Mucosa of descending colon (tissue), 3 donors: ENCODE measurements around the gene NELFA. TPM values are rescaled to one million over a fixed set of nuclear protein-coding genes. Genes with fewer than 3 reads are reported as not detected.

ENCODE experiments used
- ATAC-seq: fragments of 200-7000 bp; cut with Tn5 transposase; one replicate; pipeline ENCODE4 v1.9.1; 2020; ENCODE audit warnings: mild to moderate bottlenecking, moderate library complexity
- DNase-seq, 3 donors: peaks; one replicate each; pipeline ENCODE4 v3.0.0-alpha.2; 2020
- H3K36me3 ChIP-seq: fragments of 200-600 bp; one replicate; pipeline ENCODE4 v1.8.0; 2021; ENCODE audit warnings: low read depth, mild to moderate bottlenecking
- H3K4me1 ChIP-seq: fragments of 200-600 bp; one replicate; pipeline ENCODE4 v1.8.0; 2021; ENCODE audit warnings: low read depth, mild to moderate bottlenecking
- H3K4me3 ChIP-seq: fragments of 200-600 bp; one replicate; pipeline ENCODE4 v1.8.0; 2021; ENCODE audit warnings: mild to moderate bottlenecking
- H3K9me3 ChIP-seq: fragments of 200-600 bp; one replicate; pipeline ENCODE4 v1.8.0; 2021; ENCODE audit warnings: mild to moderate bottlenecking
- intact Hi-C, 2 donors: fragments of 100-400 bp; cut with DNase I in 1 of 2; cut with micrococcal nuclease in 1 of 2; formaldehyde crosslinking; loops; one replicate each; pipeline versions ENCODE4 v1.11.0 to v1.11.1; 2022; cut with DNase I, micrococcal nuclease
- total RNA-seq, 3 donors: library from RNA; stranded (reverse); fragmentation: NEBNext Ultra II Directional in 2 of 3; extraction: Animal tissue kit (Norgen Biotek cat#: 25700) in 2 of 3; gene quantifications; one replicate each; pipeline versions ENCODE4 v1.2.1 to v1.2.4, GENCODE V29; 2021 to 2023
- TF ChIP-seq, protein P1 (sequence below): fragments of 200-600 bp; IDR thresholded peaks from one replicate; pipeline ENCODE4 v1.8.0; 2022; ENCODE audit warnings: antibody characterized with exemption, mild to moderate bottlenecking
- donor health status: DM: no; HTN: no; CAD: no; lungs with moderate emphysema.
- donor health status: DM: no; HTN: no; CAD: no.
- donor health status: DM: no; HTN: yes; CAD: no.

NELFA gene
- total RNA-seq, 3 donors from 2014 or later, result 31.1 to 34.2 (median 31.5) TPM

DNA sequence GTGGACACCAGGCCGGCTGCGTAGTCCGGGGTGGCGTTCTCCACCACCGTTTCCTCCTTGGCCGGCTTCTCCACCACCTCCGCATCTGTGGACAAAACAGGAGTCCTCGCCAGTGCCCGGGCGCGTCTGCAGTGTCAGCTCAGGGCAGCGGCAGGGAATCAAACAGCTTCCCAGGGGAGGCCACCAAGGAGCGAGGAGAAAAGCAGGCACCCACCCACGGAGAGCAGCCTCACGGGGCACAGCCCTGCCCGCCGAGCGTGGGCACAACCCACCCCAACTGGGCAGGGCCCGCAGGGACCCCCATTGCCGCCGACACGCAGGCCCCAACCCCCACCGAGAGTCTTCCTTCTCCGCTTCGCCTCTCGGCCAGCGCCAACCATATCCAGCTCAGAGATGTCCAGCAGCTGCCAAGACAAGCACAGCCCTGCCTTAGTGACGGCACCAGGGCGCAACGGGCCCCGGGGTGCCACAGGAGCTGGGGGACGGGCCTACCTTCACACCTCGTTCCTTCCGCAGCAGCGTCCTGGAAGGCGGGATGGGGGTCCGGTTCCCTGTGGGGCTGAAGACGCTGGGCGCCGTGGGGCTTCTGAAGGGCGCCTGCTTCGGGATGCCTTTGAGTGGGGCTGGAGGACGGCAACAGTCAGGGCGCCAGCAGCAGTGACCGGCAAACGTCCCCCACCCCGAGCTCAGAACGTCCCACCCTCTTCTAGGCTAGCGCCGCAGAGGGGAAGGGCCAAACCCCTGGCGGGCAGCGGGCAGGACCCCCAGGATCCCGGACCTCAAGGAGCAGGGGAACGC, 22.8 kb downstream of the NELFA start:
- intact Hi-C loops, result no loop called here
- Histone ChIP-seq H3K36me3 (peaks cover 6% of the 10 kb centered on the region), H3K4me1 (no peaks in the 10 kb centered on the region), H3K4me3 (no peak overlapping the region), H3K9me3 (no peaks in the 10 kb centered on the region)
- TF ChIP-seq, protein P1, sequence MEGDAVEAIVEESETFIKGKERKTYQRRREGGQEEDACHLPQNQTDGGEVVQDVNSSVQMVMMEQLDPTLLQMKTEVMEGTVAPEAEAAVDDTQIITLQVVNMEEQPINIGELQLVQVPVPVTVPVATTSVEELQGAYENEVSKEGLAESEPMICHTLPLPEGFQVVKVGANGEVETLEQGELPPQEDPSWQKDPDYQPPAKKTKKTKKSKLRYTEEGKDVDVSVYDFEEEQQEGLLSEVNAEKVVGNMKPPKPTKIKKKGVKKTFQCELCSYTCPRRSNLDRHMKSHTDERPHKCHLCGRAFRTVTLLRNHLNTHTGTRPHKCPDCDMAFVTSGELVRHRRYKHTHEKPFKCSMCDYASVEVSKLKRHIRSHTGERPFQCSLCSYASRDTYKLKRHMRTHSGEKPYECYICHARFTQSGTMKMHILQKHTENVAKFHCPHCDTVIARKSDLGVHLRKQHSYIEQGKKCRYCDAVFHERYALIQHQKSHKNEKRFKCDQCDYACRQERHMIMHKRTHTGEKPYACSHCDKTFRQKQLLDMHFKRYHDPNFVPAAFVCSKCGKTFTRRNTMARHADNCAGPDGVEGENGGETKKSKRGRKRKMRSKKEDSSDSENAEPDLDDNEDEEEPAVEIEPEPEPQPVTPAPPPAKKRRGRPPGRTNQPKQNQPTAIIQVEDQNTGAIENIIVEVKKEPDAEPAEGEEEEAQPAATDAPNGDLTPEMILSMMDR, result no peak
- no peak for DNase-seq
- no peak for ATAC-seq

DNA sequence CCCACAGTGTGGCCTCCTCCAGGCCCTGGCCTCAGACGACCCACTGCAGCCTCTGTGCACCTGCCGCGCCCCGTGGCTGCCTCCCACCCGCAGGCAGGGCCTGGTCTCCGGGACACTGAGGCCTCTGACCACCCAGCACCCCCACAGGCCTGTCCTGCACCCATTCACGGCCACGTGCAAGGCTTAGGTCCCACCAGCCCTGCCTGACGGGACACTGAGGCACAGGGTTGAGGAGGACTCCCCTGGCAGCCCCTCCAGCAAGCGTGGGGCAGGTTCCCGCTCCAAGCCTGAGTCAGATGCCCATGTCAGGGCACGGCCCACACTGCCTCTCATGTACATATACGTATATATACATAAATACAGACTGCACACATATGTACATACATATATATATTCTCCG, 23.5 kb downstream of the NELFA start:
- no peaks in the 10 kb centered on the region for H3K9me3 ChIP-seq
- peaks cover 6% of the 10 kb centered on the region for H3K36me3 ChIP-seq
- no peak overlapping the region for H3K4me3 ChIP-seq
- ATAC-seq (no peak), DNase-seq (no peak)
- intact Hi-C loops, result no loop called here
- TF ChIP-seq, protein P1, result no peak
- H3K4me1 ChIP-seq, result no peaks in the 10 kb centered on the region

DNA sequence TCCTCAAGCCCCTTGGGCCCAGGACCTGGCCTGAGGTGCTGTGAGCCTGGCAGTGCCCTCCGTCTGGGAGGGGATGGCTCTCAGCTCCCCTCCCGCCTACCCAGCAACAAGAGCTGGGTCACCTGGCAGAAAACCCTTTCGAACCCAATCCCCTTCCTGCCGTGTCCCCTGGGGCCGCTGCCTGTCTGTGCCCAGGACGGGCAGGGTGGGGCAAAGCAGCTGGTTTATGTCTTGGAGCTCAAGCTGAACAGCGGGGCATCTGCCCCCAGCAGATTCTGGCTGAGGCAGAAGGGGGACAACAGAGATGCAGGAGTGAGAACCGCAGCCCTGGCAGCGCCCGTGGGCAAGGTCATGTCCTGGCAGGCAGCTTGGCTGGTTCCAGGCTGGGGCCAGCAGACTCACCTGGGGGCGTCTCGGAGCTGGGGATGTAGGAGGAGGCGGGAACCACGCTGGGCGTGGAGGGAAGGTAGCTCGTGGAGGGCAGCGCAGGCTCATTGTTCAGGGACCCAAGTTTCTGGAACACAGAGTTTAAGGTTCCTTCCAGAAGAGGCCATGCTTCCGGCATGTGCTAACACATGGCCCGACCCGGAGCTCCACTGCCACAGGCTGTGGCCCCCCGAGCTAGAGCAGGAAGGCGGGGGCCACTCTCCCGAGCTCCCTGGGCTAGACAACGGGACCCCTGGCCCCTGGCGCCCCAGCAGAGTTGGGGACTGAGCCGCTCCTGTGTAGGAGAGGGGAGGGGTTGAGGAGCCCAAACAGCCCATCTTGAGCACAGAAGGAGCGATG, 24.2 kb downstream of the NELFA start:
- DNase-seq (no peak), ATAC-seq (no peak)
- TF ChIP-seq, protein P1, result no peak
- no peak overlapping the region for H3K4me3 ChIP-seq
- intact Hi-C loops, result no loop called here
- no peaks in the 10 kb centered on the region for H3K9me3 ChIP-seq
- H3K36me3 ChIP-seq, result peaks cover 6% of the 10 kb centered on the region
- H3K4me1 ChIP-seq, result no peaks in the 10 kb centered on the region

DNA sequence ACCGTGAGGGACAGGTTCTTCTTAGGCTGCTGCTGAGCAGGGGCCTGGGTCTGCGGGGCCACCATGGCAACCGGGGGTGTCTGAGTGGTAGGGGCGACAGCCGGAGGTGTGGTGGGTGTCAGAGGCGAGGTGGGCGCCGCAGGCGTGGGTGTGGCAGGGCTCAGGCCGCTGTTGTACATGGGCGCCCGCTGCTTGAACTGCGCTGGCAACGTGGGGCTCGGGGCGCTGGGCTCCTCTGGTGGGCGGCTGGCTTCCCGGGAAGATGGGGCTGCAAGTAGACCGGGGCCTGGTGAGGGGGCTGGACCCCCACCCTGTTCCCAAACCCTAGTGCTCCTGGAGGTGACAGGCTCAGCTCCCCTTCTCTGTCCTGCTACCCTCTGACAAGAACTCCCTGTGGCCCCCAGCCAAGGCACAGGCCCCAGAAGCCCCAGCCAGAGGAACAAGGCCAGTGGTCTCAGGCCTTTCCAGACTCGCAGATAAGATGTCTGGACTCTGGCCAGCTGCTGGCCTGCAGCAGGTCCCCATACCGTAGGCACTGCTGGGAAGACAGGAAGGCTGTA, 24.8 kb downstream of the NELFA start:
- TF ChIP-seq, protein P1, result no peak

DNA sequence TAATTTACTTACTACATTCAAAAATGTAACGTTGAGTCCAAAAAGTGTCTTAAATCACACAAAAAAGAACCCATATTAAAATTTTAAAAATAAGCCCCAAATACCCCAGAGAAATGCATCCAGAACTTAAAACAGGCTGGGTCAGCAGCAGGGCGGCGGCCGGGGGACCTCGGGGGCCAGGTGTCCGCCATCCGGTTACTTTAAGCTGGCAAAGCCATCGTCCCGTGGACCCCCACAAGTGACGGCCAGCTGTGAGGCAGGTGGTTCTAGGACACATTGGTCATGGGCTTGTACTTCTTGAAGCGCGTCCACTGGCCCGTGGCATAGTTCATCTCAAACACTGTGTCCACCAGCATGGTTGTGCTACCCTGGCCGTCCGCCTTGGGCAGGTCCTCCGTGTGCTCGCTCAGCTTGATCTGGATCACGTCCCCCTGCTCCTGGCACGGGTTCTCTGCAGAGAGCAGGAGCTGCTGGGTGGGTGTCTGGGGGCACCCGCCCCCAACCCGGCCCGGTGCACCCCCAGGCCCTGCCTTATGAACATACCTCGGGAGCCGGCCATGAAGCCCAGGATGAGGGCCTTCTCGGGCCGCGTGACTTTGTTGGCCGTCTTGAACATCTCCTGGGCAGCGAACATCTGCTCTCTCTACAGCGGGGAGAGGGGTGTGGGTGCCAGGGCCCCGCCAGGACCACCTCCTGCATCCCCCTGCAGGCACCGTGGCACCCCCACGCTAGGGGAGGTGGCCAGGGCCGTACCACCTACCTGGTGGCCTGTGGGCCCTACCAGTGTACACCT, 25.5 kb downstream of the NELFA start:
- no peaks in the 10 kb centered on the region for H3K9me3 ChIP-seq
- DNase-seq, result no peak
- H3K36me3 ChIP-seq, result peaks cover 9% of the 10 kb centered on the region
- no peaks in the 10 kb centered on the region for H3K4me1 ChIP-seq
- no peak for ATAC-seq
- intact Hi-C loops, result no loop called here
- TF ChIP-seq, protein P1, result no peak
- no peak overlapping the region for H3K4me3 ChIP-seq

More for the DNA sequence above, 24.8 kb downstream of the NELFA start:
- Histone ChIP-seq H3K4me3 (no peak overlapping the region), H3K4me1 (no peaks in the 10 kb centered on the region), H3K9me3 (no peaks in the 10 kb centered on the region), H3K36me3 (peaks cover 6% of the 10 kb centered on the region)
- DNase-seq (no peak), ATAC-seq (no peak)
- intact Hi-C loops, result no loop called here
